HG02642 (cell line): ENCODE results near the gene PLEKHB1.
"Not testable (repeated sequence)": the region's sequence is repeated elsewhere in the genome, so short reads cannot be mapped to it uniquely, and the experiment has no call there.

Source experiments
- ATAC-seq: cut with Tn5 transposase; IDR thresholded peaks from one replicate; pipeline ENCODE4 v1.9.1; 2021; ENCODE audit warnings: mild to moderate bottlenecking; ENCODE audit not compliant: unreplicated experiment, poor library complexity

Gene PLEKHB1

DNA sequence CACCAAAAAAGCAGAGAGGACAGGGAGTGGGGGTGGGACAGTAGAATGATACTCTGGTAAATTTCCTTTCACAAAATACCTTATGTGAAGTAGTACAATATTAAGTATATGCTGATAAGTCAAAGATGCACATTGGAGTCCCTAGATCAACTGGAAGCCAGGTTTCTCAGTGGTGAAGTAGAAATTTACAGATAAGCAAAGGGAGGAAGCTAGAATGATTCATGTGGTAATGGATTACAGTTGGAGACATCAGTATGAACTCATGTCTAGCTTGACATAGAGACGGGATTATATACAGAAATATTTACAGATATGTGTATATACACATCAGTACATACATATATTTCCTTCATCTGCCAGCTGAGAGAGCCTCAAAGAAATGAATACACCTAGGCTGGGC is 21.5 kb downstream of the PLEKHB1 start:
- no peak for ATAC-seq

DNA sequence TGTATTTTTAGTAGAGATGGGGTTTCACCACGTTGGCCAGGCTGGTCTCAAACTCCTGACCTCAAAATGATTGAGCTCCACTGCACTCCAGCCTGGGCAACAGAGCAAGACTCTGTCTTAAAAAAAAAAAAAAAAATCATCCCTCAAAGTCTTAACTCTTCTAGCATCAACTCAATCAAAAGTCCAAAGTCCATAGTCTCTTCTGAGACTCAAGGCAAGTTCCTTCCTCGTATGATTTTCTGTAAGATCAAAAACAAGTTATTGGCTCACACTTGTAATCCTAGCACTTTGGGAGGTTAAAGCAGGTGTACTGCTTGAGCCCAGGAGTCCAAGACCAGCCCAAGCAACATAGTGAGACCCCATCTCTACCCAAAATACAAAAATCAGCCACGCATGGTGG is 24.4 kb downstream of the PLEKHB1 start:
- ATAC-seq: no peak

DNA sequence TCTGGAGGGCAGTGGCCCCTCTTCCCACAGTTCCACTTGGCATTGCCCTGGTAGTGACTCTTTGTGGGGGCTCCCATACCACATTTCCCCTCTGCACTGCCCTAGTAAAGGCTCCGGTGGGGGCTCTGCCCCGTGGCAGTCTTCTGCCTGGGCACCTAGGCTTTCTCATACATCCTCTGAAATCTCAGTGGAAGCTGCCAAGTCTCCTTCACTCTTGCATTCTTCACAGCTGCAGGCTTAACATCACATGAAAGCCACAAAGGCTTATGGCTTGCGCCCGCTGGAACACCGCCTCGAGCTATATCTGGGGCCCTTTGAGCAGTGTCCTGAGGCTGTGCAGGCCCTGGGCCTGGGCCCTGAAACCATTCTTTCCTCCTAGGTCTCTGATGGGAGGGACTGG is 25.3 kb downstream of the PLEKHB1 start:
- ATAC-seq: no peak

DNA sequence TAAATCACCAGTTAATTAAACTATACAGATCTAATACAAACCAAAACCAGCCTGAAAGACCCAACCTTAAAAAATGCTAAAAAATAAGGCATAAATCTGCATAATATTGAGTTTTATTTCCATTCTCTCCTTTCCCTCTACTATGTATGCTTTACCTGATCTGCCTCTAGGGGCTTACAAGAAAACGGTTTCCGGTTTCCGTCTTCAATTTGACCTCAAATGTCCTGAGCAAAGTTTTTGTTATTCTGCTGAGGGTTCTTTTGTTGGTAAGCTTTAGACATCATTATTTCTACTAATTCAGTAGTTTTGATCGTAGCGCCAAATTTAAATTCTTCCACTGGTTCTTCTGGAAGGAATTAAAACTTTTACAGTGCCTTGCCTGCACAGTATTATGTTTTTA is 30.2 kb downstream of the PLEKHB1 start:
- ATAC-seq: not testable (repeated sequence)

DNA sequence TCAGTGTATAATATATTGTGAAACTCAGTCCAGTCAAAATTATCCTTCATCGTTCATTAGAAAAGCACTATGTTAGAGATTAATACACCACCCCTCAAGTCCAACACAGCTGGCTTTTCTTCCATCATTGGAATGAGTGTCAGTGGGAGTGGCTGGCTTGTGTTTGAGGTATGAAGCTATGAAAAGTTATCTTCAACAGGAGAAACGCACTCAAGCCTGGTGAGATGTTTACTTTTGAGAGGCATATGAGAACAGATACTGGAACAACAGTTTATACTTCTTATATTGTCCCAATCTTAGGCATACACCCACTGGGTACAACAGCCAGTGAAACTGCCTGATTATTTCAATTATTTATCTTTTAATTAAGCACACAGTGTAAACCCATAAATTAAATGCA is 34.3 kb downstream of the PLEKHB1 start:
- ATAC-seq: no peak

DNA sequence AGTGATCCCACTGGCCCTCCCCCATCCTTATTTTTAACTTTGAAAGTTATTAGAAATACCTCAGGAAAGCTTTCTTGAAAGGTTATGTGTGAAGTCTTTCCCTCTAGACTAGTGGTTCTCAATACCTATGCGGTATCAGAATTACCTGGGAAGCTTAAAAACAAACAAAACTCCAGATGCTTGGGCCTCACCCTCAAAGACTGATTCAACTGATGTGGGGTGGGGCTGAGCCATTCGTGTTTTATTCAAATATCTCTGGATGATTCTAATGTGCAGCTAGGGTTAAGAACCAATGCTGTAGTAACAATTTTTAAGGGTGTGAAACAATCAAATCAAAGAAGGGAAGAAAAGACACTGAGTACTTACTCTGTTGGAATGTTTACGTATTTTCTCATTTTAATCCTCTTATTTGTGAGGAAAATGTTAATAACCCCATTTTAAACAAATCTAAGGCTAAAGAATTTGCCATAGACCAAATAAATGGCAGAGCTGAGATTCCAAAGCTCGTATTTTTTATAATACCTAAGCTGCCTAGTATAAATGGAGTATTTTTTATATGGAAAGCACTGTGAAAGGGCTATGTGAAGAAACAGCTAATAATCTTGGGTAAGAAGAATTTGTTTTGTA is 47.6 kb downstream of the PLEKHB1 start:
- no peak for ATAC-seq

DNA sequence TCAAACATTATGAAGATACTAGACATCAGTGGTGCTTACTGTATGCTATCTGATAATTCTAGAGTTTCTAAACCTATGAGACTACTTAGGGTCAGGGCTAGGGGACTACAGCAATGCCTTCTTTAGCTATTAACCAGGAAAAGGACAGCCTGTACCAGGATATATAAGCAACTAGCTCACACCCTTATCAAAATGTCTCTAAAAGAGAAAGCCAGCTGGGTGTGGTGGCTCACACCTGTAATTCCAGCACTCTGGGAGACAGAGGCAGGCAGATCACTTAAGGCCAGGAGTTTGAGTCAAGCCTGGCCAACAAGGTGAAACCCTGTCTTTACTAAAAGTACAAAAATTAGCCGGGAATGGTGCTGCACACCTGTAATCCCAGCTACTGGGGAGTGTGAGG is 58.7 kb downstream of the PLEKHB1 start:
- no peak for ATAC-seq

DNA sequence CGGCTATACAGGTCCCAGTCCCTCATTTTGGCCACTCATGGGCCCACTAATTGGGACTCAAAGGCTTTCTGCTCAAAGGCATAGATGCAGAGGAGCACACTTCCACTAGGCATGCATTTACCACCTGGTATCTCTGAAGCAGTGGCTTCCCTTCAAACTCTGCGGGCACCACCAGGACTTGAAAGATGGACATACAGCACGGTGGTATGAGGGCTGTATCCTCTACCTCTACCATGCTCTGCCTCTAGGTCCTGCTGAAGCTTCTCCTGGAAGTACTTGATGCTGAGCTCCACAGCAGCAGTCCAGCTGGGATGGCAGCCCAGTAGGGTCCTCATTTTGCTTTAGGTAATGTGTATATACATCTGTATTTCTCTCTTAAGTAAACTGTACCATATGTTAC is 64.6 kb downstream of the PLEKHB1 start:
- ATAC-seq: no peak
